ENCODE results near the gene OCRL.

DNA sequence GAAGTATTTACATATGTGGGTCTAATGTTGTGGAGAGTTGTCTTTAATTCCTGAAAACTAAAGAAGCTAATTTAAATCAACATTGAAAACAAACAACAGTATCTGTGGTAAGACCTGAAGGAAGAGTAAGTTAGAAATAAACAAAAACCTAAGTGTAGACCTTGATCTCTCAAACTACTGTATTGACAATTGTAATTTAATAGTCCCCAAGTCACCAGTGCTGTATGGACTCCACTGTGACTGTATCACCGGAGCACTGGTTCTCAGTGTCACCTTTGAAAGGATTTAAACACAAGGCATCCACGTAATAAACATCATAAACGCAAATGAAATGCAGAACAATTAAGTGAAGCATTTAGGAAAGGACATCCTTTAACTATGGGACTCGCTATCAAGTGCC is 46.4 kb downstream of the OCRL start:
- no peak for TF ChIP-seq EZH2phosphoT487 (conservative IDR thresholded peaks at IDR 0.05; ENCODE audit: low read length)
- TF ChIP-seq, protein P1, sequence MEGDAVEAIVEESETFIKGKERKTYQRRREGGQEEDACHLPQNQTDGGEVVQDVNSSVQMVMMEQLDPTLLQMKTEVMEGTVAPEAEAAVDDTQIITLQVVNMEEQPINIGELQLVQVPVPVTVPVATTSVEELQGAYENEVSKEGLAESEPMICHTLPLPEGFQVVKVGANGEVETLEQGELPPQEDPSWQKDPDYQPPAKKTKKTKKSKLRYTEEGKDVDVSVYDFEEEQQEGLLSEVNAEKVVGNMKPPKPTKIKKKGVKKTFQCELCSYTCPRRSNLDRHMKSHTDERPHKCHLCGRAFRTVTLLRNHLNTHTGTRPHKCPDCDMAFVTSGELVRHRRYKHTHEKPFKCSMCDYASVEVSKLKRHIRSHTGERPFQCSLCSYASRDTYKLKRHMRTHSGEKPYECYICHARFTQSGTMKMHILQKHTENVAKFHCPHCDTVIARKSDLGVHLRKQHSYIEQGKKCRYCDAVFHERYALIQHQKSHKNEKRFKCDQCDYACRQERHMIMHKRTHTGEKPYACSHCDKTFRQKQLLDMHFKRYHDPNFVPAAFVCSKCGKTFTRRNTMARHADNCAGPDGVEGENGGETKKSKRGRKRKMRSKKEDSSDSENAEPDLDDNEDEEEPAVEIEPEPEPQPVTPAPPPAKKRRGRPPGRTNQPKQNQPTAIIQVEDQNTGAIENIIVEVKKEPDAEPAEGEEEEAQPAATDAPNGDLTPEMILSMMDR (IDR thresholded peaks at IDR 0.05; ENCODE audit: insufficient read depth, low read length, poor library complexity, severe bottlenecking), result no peak
